Activated CD4-positive, alpha-beta T cell treated with anti-CD3 and anti-CD28 coated beads for 48 hours (primary cell): Measurements from ENCODE around the gene TAAR5.
"Not testable (repeated sequence)": the region's sequence is repeated elsewhere in the genome, so short reads cannot be mapped to it uniquely, and the experiment has no call there.

Source experiments
- DNase-seq: peaks from one replicate; pipeline ENCODE4 v3.0.0-alpha.2; 2020

Gene TAAR5

GRCh38 chr6:132589454-132589853, at the start of gene TAAR5:
Gene TAAR5 (minus strand): TSS chr6:132589741. CDS start chr6:132589686, 55 bp downstream.
- DNase-seq = no peak

- not testable (repeated sequence) for DNase-seq
Observed at GRCh38 chr6:132637135-132637534, 47.6 kb upstream of the TAAR5 start.

GRCh38 chr6:132635906-132636305, 46.4 kb upstream of the TAAR5 start:
- DNase-seq = not testable (repeated sequence)

GRCh38 chr6:132635288-132635687, 45.7 kb upstream of the TAAR5 start:
- DNase-seq = not testable (repeated sequence)

GRCh38 chr6:132634796-132635195, 45.3 kb upstream of the TAAR5 start:
- no peak for DNase-seq

- DNase-seq = no peak
Observed at GRCh38 chr6:132633362-132633761, 43.8 kb upstream of the TAAR5 start.

GRCh38 chr6:132624175-132624574, 34.6 kb upstream of the TAAR5 start, which contains the start of gene TAAR2:
Gene TAAR2 (minus strand): TSS chr6:132624275. CDS start chr6:132624275, 0 bp downstream.
- no peak for DNase-seq

GRCh38 chr6:132623106-132623845, 33.7 kb upstream of the TAAR5 start:
- DNase-seq = no peak

- no peak for DNase-seq
Observed at GRCh38 chr6:132616677-132617076, 27.1 kb upstream of the TAAR5 start.

GRCh38 chr6:132614554-132614953, 25.0 kb upstream of the TAAR5 start:
- no peak for DNase-seq

GRCh38 chr6:132612449-132613108, 23.0 kb upstream of the TAAR5 start:
- DNase-seq = no peak

GRCh38 chr6:132611616-132612015, 22.1 kb upstream of the TAAR5 start:
- DNase-seq = no peak

GRCh38 chr6:132607544-132608233, 18.1 kb upstream of the TAAR5 start:
- DNase-seq = no peak

- no peak for DNase-seq
Observed at GRCh38 chr6:132604635-132605152, 15.2 kb upstream of the TAAR5 start.

- not testable (repeated sequence) for DNase-seq
Observed at GRCh38 chr6:132600900-132601299, 11.4 kb upstream of the TAAR5 start.

- DNase-seq = no peak
Observed at GRCh38 chr6:132598473-132598872, 8.9 kb upstream of the TAAR5 start.

GRCh38 chr6:132596201-132596600, 6.7 kb upstream of the TAAR5 start:
- DNase-seq = no peak

- DNase-seq = no peak
Observed at GRCh38 chr6:132592855-132593254, 3.3 kb upstream of the TAAR5 start.

- DNase-seq = no peak
Observed at GRCh38 chr6:132590362-132590761, 821 bp upstream of the TAAR5 start.

GRCh38 chr6:132587424-132587823, 2.1 kb downstream of the TAAR5 start:
- DNase-seq = no peak

GRCh38 chr6:132584698-132585097, 4.8 kb downstream of the TAAR5 start:
- no peak for DNase-seq

GRCh38 chr6:132571774-132572173, 17.8 kb downstream of the TAAR5 start:
- DNase-seq = no peak

- no peak for DNase-seq
Observed at GRCh38 chr6:132570221-132570777, 19.2 kb downstream of the TAAR5 start, which contains the start of gene TAAR6. Gene TAAR6 (plus strand): TSS chr6:132570322. CDS start chr6:132570322, 0 bp downstream.
